Activated CD4-positive, CD25-positive, alpha-beta regulatory T cell treated with anti-CD3 and anti-CD28 coated beads, Interleukin-2, amount 50 U/mL, for 24 hours (primary cell): ENCODE measurements around the gene RTBDN.
"Not testable (repeated sequence)": the region's sequence is repeated elsewhere in the genome, so short reads cannot be mapped to it uniquely, and the experiment has no call there.

Experiments used
- ATAC-seq, 2 donors: fragments of 150-1000 bp; cut with Tn5 transposase; one replicate each; pipeline ENCODE4 v1.10.0; 2021; ENCODE audit warnings: mild to moderate bottlenecking in 1 of 2, moderate library complexity in 1 of 2

Gene RTBDN

DNA sequence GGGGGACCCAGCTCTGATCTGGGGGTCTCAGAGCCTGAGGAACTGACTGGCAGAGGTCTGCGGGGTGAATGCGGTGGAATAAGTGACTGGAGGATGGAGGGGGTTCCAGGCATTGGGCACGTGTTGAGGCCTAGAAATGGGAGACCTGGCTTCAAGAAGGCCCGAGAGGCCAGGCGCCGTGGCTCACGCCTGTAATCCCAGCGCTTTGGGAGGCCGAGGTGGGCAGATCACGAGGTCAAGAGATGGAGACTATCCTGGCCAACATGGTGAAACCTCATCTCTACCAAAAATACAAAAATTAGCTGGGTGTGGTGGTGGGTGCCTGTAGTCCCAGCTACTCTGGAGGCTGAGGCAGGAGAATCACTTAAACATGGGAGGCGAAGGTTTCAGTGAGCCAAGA is 16.6 kb downstream of the RTBDN start:
- ATAC-seq, result not testable (repeated sequence)

DNA sequence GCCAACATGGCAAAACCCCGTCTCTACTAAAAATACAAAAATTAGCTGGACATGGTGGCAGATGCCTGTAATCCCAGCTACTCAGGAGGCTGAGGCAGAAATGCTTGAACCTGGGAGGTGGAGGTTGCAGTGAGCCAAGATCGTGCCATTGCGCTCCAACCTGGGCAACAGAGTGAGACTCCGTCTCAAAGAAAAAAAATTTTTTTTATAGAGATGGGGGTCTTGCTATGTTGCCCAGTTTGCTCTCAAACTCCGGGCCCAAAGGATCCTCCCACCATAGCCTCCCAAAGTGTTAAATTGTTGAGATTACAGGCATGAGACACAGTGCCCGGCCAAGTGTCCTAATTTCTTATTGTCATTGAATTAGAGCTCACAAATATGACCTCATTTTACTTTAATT is 17.2 kb downstream of the RTBDN start:
- not testable (repeated sequence) for ATAC-seq

DNA sequence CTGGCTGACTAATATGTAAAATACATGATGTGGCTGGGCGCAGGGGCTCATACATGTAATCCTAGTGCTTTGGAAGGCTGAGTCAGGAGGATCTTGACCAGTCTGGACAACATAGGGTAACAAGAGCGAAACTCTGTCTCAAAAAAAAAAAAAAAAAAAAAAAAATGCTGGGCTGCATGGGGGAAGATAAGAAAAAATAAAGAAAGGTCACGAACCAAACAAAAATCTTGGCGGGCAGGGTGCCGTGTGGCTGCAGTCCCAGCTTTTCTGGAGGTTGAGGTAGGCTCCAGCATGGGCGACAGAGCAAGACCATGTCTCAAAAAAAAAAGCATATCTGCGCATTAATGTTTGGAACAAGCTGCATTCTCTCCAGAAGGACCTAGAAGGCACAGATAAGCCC is 19.3 kb downstream of the RTBDN start:
- no peak for ATAC-seq

DNA sequence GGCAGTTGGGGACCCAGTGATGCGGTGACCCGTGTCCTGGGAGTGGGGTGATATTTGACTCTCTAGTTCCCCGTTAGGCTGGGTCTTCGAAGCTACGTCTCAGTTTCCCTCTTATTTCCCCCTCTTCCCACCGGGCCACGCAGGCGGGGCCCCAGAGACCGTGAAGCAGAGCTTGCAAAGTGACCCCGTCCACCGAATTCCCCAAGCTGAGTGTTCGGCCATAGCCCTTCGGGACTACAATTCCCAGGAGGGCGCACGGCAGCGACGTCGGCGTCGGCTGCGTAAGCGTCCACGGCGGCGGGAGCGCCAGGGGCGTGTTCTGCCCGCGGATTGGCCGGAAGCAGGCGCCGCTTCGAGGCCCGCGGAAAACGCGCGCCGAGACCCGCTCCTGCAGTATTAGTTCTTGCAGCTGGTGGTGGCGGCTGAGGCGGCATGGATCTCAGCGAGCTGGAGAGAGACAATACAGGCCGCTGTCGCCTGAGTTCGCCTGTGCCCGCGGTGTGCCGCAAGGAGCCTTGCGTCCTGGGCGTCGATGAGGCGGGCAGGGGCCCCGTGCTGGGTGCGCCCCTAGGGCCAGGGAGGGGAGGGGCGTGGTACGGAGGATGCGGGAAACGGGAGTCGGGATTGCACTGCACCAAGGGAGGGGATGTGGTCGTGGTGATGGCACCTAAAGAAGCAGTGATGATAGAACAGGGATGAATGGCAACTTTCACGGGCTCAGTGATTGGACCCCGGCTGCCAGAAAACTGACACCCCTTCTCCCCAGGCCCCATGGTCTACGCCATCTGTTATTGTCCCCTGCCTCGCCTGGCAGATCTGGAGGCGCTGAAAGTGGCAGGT is 27.9 kb downstream of the RTBDN start, which contains the start of gene RNASEH2A:
TSS of gene RNASEH2A (plus strand) at position 343 of the 840 bp plus-strand sequence. CDS start at position 433, 90 bp downstream.
- ATAC-seq, result peak; percentile 92 to 93

DNA sequence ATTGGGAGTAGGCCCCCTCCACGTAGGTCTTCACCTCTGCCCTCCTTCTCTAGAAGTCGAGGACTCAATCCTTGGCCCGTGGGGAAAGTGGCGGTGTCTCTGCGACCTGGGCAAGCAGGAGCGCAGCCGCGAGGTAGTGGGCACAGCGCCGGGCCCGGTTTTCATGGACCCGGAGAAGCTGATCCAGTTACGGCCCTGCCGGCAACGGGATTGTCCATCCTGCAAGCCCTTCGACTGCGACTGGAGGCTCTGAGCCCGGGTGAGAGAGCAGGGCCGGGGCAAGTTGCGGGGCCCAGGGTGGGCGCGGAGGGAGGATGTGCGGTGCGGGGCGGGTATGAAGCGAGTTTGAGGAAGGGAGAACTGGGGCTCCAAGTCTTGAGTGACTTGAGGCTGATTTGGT is 30.3 kb downstream of the RTBDN start:
- no peak for ATAC-seq

DNA sequence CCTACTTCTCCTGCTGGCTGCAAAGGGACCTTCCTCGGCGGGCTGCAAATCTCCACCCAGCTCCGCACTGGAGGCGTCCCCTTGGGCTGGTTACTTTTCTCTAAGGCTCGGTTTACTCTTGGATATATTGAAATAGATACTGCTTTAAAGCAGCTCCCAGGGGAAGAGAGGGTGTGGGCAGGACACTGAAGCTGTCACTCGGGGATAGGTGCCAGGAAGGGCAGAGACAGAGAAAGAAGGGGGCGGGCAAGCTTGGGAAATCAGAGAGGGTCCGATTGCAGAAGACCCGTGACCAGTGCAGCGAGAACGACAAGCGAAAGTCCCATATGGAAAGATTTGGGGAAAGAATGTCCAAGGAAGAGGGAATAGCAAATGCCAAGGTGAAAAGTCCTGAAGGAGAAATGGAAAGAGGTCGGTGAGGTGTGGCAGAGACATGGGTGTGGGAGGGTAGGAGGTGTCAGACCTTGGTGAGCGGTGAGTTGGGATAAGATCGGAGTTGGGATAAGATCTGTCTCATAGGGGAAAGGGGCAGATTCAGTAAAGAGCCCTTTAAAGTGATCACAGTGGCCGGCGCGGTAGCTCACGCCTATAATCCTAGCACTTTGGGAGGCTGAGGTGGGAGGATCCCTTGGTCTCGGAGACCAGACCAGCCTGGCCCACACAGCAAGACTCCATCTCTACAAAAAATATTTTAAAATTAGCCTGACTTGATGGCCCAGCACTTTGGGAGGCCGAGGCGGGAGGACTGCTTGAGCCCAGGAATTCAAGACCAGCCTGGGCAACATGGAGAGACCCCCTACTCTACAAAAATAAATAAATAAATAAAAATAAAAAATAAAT is 31.9 kb downstream of the RTBDN start:
- no peak for ATAC-seq

DNA sequence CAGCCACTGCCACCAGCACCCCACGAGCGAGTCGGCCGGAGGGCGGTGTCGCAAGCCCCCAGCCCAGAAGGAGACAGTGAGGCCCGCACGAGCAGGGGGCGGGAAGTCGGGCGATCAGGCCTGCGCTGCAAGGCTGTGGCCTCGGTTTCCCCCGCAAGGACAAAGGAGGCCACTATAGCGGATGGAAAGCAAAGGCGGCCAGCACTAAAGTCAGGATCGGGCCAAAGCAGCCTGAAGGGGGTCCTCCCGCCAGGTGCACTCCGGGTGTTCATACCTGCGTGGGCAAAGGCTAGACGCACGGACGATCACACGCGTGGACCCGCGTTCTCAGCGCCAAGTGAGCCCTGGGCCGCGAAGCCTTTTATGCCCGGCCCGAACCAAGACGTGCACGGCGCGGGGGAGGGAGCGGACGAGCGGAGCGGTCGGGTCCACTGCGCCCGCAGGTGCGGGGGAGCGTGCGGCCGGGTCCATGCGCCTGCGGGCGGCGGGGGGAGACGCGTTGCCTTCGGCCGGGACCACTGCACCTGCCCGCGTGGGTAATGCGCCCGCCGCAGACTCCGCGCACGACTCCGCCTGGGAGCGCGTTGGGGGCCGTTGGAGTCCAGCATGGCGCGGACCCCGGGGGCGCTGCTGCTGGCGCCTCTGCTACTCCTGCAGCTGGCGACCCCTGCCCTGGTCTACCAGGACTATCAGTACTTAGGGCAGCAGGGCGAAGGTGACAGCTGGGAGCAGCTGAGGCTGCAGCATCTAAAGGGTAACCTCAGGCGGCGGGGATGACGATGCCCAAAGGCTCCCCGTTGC is 32.7 kb downstream of the RTBDN start, which contains the start of the genes PRDX2 and THSD8:
TSS of gene PRDX2 (minus strand) at position 335 of the 801 bp plus-strand sequence. CDS start 539 bp downstream, outside the sequence.
TSS of gene THSD8 (plus strand) at position 604 of the 801 bp plus-strand sequence. CDS start at position 607, 3 bp downstream.
- ATAC-seq, result peak; percentile 69 to 75

DNA sequence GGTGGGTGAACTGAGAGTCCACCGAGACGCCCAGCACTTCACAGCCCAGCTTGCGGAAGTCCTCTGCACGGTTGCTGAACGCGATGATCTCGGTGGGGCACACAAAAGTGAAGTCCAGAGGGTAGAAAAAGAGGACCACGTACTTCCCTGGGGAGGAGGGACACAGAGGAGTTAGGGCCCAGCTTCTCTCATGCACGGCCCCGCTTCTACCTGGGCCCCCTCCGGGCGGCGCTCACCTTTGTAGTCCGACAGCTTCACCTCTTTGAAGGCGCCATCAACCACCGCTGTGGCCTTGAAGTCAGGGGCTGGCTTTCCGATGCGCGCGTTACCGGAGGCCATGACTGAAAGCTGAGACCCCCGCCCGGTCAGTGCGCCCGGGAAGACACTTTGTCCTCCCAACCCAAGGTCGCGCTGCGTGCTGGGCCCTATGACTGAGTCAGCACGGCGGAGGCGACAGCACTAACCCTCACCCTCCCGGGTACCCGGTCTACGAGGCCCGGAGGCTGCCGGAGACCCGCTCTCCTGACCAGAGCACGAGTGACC is 33.4 kb downstream of the RTBDN start:
- ATAC-seq, result peak; percentile 9 to 29

DNA sequence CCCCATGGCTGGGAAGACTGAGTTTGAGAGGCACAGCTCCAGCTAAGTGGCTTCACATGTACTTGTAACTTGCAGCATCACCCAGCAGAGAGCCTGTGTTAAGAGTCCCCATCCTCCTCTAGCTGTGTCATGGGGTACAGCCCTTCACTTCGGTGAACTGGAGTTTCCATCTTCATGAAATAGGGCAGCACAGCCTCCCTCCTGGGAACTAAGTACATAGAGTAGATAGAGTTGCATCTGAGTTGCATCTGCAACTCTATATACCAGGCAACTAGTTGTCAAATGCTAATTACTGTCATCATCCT is 34.0 kb downstream of the RTBDN start:
- no peak for ATAC-seq

DNA sequence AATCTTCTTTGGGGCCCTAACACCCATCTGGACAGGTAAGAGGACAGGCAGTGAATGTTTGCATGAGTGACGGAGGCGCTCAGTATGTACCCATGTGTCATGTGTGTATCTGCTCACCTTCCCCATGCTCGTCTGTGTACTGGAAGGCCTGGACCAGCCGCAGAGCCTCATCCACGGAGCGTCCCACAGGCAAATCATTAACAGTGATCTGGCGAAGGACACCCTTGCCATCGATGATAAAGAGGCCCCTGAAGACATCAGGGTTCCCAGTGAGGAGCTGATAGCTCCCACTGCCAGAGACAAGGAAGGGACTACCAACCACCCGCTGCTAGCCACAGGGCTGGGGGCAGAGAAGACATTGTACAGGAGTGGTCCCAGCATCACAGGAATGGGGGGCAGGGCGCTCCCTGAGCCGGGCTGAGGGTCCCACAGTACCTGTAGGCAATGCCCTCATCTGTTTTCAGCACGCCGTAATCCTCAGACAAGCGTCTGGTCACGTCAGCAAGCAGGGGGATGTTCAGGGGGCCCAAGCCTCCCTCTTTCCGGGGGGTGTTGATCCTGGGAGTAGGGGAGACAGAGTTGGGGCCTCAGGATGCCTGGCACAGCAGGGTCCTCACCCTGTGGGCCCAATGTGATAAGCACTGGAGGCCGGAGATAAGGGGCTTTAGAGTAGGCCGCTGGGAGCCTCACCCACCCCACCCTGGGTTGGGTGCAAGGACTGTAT is 34.5 kb downstream of the RTBDN start:
- no peak for ATAC-seq

DNA sequence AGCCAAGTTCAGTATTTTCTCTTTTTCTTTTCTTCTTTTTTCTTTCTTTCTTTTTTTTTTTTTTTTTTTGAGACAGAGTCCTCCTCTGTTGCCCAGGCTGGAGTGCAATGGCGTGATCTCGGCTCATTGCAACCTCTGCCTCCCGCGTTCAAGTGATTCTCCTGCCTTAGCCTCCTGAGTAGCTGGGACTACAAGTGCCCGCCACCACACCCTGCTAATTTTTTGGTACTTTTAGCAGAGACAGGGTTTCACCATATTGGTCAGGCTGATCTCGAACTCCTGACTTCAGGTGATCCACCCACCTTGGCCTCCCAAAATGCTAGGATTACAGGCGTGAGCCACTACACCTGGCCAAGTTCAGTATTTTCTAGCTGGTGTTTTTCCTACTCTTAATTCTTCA is 36.8 kb downstream of the RTBDN start:
- ATAC-seq, result not testable (repeated sequence)

DNA sequence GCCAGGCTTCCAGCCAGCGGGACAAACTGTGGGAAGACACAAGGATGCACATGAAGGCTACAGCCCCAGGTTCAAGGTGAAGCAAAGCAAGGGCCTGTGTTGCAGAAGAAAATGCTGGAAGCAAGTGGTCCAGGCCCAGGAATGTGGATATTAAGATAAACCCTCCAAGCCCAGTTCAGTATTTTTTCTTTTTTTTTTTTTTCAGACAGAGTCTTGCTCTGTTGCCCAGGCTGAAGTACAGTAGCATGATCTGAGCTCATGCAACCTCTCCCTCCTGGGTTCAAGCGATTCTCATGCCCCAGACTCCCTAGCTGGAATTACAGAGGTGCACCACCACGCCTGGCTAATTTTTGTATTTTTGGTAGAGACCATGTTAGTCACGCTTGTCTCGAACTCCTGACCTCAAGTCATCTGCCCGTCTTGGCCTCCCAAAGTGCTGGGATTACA is 37.2 kb downstream of the RTBDN start:
- no peak for ATAC-seq

DNA sequence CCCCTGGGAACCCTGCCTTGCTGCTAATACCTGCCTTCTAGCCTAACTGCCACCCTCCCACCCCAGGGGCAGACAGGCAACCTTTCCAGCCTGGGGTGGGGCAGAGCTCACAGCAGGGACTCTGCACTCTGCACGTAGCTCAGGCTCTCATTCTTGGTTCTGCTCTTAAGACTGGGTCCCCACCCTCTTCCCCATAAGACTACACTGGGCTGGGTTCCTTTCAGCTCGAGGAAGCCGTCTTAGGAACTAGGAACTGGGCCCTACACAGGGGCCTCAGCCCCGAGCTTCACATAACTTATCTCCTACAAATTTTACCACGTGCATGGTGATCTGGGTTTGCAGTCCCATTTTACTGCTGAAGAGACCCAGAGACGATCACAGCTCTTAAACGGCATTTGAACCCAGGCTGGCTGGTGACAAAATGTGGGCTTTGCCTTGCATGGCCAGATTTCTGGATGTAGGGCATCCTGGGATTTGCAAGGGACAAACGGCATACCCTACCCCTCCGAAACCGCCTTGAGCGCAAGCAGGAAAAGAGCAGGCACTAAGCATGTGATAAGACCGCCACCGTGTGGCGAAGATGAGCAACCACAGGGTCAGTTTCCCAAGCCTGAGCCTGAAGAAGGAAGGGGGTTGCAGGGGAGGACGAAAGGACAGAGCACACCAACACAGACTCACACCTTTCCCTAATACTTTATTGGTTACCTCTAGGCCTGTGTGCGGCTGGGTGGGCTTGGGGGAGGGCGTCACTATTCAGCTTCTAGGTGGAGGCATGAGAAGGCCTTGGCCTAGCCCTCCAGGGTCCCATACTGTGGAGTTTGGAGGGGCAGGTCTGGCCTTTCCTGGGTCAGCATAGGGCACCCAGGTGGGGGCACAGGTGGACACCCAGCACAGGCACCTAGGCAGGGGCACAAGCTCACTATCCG is 38.0 kb downstream of the RTBDN start:
- ATAC-seq, result no peak

DNA sequence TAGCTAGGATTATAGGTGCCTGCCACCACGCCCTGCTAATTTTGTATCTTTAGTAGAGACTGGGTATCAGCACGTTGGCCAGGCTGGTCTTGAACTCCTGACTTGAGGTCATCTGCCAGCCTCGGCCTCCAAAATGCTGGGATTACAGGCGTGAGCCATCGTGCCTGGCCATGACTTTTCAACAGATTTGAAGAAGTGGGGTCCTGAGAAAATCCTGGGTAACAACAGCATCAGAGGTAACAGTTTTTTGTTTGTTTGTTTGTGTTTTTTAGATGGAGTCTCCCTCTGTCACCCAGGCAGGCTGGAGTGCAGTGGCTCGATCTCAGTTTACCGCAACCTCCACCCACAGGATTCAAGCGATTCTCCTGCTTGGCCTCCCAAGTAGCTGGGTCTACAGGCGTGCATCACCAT is 39.4 kb downstream of the RTBDN start:
- ATAC-seq, result no peak

DNA sequence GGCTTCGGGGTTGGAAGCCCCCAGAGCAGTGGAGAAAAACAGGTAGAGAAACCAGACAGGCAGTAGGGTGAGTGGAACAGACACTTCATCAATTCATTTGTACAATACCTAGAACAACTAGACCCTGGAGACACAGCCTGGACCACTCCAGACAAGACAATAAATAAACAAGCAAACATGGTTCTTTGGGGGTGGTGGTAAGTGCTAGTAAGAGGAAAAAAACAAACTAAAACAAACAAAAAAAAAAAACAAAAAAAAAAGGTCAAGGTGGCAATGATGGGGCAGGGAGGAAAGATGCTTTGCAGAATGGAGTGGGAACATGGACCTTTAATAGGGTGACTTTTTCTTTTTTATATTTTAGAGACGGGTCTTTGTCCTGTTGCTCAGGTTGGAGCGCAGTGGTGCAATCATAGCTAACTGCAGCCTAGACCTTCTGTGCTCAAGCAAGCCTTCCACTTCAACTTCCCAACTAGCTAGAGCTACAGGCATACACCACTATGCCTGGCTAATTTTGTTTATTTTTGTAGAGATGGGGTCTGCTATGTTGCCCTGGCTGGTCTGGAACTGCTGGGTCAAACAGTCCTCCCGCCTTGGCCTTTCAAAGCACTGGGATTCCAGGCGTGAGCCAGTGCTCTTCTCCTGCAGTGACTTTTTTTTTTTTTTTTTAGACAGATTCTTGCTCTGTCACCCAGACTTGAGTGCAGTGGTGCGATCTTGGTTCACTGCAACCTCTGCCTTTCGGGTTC is 40.0 kb downstream of the RTBDN start:
- ATAC-seq, result no peak

DNA sequence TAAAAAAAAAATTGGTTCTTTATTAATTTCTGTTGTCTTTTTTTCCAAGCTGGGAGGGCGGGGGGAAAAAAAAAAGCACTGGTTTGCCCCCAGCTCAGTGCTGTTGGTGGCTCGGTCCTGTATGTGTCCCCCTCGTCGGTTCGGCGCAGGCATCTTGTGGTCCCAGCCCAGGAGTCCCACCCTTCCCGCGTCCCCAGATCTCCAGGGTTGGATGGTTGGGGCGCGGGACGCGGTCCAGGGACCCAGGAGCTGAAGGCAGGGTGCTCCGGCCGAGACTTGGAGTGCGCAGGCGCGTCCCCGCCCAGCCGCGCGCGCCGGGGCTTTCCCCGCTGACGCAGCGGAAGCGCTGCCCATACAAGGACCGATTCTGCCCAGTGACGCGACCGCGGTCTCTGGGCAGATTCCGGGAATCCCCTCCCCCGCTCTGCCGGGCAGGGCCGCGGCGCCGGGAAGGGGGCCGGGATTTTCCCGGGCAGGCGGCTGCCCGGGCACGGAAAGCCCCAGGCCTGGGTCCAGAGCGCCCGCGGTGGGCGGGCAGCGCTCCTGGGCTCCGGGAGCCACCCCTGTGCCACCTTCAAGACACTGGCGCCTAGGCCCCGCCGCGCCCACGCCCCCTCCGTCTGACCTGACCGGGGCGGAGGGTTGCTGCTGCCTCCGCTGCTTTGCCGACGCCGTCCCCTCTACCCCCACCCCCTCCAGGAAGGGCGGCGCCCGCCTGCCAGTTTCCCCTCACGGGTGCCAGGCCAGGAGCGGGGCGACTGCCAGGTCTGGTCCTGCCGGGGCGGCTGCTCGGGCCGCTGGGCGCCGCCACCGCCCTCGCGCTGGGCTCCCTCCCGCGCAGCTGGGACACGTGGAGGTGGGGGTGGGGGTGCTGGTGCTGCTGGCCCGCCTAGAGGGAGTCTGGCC is 40.8 kb downstream of the RTBDN start:
- ATAC-seq, result peak; percentile 46 to 52

DNA sequence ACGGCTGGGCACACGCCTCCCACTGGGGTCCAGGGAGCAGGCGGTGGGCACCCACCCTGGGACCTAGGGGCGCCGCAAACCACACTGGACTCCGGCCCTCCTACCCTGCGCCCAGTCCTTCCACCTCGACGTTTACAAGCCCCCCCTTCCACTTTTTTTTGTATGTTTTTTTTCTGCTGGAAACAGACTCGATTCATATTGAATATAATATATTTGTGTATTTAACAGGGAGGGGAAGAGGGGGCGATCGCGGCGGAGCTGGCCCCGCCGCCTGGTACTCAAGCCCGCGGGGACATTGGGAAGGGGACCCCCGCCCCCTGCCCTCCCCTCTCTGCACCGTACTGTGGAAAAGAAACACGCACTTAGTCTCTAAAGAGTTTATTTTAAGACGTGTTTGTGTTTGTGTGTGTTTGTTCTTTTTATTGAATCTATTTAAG is 41.5 kb downstream of the RTBDN start:
- no peak for ATAC-seq

DNA sequence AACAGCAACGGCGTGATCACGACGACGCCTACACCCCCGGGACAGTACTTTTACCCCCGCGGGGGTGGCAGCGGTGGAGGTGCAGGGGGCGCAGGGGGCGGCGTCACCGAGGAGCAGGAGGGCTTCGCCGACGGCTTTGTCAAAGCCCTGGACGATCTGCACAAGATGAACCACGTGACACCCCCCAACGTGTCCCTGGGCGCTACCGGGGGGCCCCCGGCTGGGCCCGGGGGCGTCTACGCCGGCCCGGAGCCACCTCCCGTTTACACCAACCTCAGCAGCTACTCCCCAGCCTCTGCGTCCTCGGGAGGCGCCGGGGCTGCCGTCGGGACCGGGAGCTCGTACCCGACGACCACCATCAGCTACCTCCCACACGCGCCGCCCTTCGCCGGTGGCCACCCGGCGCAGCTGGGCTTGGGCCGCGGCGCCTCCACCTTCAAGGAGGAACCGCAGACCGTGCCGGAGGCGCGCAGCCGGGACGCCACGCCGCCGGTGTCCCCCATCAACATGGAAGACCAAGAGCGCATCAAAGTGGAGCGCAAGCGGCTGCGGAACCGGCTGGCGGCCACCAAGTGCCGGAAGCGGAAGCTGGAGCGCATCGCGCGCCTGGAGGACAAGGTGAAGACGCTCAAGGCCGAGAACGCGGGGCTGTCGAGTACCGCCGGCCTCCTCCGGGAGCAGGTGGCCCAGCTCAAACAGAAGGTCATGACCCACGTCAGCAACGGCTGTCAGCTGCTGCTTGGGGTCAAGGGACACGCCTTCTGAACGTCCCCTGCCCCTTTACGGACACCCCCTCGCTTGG is 42.1 kb downstream of the RTBDN start:
- ATAC-seq, result no peak
